K562 (cell line): ENCODE measurements around the gene IGF2R. TPM values are rescaled to one million over a fixed set of nuclear protein-coding genes. Genes with fewer than 3 reads are reported as not detected.

Source experiments
- HDAC3 ChIP-seq: fragments of 450-650 bp; IDR thresholded peaks from 2 replicates; pipeline ENCODE4 v1.6.1; 2018; ENCODE audit warnings: borderline replicate concordance, mild to moderate bottlenecking, moderate library complexity; ENCODE audit not compliant: partially characterized antibody
- MYBL2 ChIP-seq, 2 experiments: fragments of 450-650 bp in 1 of 2; sonication (generic) in 1 of 2; formaldehyde crosslinking in 1 of 2; IDR thresholded peaks; 2 replicates each; pipeline versions ENCODE4 v1.6.1 to v1.8.1; 2017 to 2022; ENCODE audit warnings: borderline replicate concordance in 1 of 2, inconsistent platforms in 1 of 2, low read depth in 1 of 2, mild to moderate bottlenecking in 1 of 2, missing genetic modification reagents in 1 of 2, moderate library complexity in 1 of 2
- MYNN ChIP-seq, 2 experiments: sonication (generic); formaldehyde crosslinking in 1 of 2; IDR thresholded peaks; 2 replicates each; pipeline versions ENCODE4 v1.5.0 to v1.6.1; 2016 to 2020; ENCODE audit warnings: antibody characterized with exemption in 1 of 2, missing genetic modification reagents in 1 of 2
- NFXL1 ChIP-seq: fragments of 450-650 bp; formaldehyde crosslinking; IDR thresholded peaks from 2 replicates; pipeline ENCODE4 v1.4.0; 2021; ENCODE audit warnings: mild to moderate bottlenecking
- RAD21 ChIP-seq, 2 experiments: fragments of 250-450 bp in 1 of 2; fragments of 450-650 bp in 1 of 2; sonication (Bioruptor Pico) in 1 of 2; formaldehyde crosslinking in 1 of 2; IDR thresholded peaks in 1 of 2; conservative IDR thresholded peaks in 1 of 2; 2 replicates each; pipeline versions ENCODE4 v1.4.0 to v1.8.0; 2020 to 2022; ENCODE audit warnings: mild to moderate bottlenecking in 2 of 2, moderate library complexity in 1 of 2
- SMARCE1 ChIP-seq: fragments of 450-650 bp; IDR thresholded peaks from 2 replicates; pipeline ENCODE4 v1.7.1; 2016; ENCODE audit warnings: mild to moderate bottlenecking
- TFAM ChIP-seq: fragments of 250-450 bp; sonication (Bioruptor Pico); conservative IDR thresholded peaks from 2 replicates; pipeline ENCODE4 v1.5.0; 2021; ENCODE audit warnings: mild to moderate bottlenecking, moderate library complexity
- polyA plus RNA-seq, 8 experiments: library from polyadenylated mRNA; depleted of rRNA in 4 of 8; stranded (reverse) in 5 of 8; unstranded in 3 of 8; fragments of >200 nt; fragmentation: Nextera tagmentation in 2 of 8; fragmentation: Illumina TruSeq in 1 of 8; extraction: Ambion mirVana in 2 of 8; extraction: Trizol in 1 of 8; gene quantifications; 2 replicates each; pipeline versions ENCODE4 v1.2.1 to v1.2.3, GENCODE V29; 2011 to 2014; ENCODE audit warnings: inconsistent platforms in 1 of 8, missing spikeins in 1 of 8
- total RNA-seq, 7 experiments: library from RNA; depleted of rRNA in 6 of 7; stranded (reverse); fragments of >200 nt in 6 of 7; fragmentation: Illumina TruSeq in 2 of 7; extraction: Trizol in 2 of 7; gene quantifications; 2 replicates each; pipeline versions ENCODE4 v1.2.1 to v1.2.3, GENCODE V29; 2011 to 2021; ENCODE audit warnings: low replicate concordance in 1 of 7
- TF ChIP-seq, protein P1 (sequence below): fragments of 450-650 bp; IDR thresholded peaks from 2 replicates; pipeline ENCODE4 v1.6.1; 2016; ENCODE audit warnings: mild to moderate bottlenecking, moderate library complexity
- TF ChIP-seq, protein P2 (sequence below): sonication (generic); formaldehyde crosslinking; IDR thresholded peaks from 2 replicates; pipeline ENCODE4 v1.9.0; 2022; ENCODE audit warnings: mild to moderate bottlenecking, missing genetic modification reagents

IGF2R gene
- total and polyA plus RNA-seq, 9 of the 15 experiments (the other 6 are each of a cell fraction or from before 2014, with no cell fraction given), result 3.5 to 92.3 (median 34.5) TPM

- TF ChIP-seq, protein P1, sequence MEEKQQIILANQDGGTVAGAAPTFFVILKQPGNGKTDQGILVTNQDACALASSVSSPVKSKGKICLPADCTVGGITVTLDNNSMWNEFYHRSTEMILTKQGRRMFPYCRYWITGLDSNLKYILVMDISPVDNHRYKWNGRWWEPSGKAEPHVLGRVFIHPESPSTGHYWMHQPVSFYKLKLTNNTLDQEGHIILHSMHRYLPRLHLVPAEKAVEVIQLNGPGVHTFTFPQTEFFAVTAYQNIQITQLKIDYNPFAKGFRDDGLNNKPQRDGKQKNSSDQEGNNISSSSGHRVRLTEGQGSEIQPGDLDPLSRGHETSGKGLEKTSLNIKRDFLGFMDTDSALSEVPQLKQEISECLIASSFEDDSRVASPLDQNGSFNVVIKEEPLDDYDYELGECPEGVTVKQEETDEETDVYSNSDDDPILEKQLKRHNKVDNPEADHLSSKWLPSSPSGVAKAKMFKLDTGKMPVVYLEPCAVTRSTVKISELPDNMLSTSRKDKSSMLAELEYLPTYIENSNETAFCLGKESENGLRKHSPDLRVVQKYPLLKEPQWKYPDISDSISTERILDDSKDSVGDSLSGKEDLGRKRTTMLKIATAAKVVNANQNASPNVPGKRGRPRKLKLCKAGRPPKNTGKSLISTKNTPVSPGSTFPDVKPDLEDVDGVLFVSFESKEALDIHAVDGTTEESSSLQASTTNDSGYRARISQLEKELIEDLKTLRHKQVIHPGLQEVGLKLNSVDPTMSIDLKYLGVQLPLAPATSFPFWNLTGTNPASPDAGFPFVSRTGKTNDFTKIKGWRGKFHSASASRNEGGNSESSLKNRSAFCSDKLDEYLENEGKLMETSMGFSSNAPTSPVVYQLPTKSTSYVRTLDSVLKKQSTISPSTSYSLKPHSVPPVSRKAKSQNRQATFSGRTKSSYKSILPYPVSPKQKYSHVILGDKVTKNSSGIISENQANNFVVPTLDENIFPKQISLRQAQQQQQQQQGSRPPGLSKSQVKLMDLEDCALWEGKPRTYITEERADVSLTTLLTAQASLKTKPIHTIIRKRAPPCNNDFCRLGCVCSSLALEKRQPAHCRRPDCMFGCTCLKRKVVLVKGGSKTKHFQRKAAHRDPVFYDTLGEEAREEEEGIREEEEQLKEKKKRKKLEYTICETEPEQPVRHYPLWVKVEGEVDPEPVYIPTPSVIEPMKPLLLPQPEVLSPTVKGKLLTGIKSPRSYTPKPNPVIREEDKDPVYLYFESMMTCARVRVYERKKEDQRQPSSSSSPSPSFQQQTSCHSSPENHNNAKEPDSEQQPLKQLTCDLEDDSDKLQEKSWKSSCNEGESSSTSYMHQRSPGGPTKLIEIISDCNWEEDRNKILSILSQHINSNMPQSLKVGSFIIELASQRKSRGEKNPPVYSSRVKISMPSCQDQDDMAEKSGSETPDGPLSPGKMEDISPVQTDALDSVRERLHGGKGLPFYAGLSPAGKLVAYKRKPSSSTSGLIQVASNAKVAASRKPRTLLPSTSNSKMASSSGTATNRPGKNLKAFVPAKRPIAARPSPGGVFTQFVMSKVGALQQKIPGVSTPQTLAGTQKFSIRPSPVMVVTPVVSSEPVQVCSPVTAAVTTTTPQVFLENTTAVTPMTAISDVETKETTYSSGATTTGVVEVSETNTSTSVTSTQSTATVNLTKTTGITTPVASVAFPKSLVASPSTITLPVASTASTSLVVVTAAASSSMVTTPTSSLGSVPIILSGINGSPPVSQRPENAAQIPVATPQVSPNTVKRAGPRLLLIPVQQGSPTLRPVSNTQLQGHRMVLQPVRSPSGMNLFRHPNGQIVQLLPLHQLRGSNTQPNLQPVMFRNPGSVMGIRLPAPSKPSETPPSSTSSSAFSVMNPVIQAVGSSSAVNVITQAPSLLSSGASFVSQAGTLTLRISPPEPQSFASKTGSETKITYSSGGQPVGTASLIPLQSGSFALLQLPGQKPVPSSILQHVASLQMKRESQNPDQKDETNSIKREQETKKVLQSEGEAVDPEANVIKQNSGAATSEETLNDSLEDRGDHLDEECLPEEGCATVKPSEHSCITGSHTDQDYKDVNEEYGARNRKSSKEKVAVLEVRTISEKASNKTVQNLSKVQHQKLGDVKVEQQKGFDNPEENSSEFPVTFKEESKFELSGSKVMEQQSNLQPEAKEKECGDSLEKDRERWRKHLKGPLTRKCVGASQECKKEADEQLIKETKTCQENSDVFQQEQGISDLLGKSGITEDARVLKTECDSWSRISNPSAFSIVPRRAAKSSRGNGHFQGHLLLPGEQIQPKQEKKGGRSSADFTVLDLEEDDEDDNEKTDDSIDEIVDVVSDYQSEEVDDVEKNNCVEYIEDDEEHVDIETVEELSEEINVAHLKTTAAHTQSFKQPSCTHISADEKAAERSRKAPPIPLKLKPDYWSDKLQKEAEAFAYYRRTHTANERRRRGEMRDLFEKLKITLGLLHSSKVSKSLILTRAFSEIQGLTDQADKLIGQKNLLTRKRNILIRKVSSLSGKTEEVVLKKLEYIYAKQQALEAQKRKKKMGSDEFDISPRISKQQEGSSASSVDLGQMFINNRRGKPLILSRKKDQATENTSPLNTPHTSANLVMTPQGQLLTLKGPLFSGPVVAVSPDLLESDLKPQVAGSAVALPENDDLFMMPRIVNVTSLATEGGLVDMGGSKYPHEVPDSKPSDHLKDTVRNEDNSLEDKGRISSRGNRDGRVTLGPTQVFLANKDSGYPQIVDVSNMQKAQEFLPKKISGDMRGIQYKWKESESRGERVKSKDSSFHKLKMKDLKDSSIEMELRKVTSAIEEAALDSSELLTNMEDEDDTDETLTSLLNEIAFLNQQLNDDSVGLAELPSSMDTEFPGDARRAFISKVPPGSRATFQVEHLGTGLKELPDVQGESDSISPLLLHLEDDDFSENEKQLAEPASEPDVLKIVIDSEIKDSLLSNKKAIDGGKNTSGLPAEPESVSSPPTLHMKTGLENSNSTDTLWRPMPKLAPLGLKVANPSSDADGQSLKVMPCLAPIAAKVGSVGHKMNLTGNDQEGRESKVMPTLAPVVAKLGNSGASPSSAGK, result no peak
- TF ChIP-seq NFXL1 (CRISPR knock-in tag) (no peak), SMARCE1 (no peak), MYBL2 (IDR thresholded peaks at IDR 0.05; ENCODE audit: low read depth) (no peak), MYBL2 (CRISPR knock-in tag; IDR thresholded peaks at IDR 0.05; ENCODE audit: borderline replicate concordance) (no peak), TFAM (no peak), HDAC3 (no peak), MYNN (IDR thresholded peaks at IDR 0.05) (no peak), MYNN (CRISPR knock-in tag; IDR thresholded peaks at IDR 0.05) (no peak), RAD21 (CRISPR knock-in tag; conservative IDR thresholded peaks at IDR 0.05 in 1 of 2, IDR thresholded peaks at IDR 0.05 in 1 of 2) (peak in 1 of 2 experiments; percentile 14; a peak in 1 of 4 replicates)
- TF ChIP-seq, protein P2, sequence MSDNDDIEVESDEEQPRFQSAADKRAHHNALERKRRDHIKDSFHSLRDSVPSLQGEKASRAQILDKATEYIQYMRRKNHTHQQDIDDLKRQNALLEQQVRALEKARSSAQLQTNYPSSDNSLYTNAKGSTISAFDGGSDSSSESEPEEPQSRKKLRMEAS, result no peak
- TF ChIP-seq, all 486 proteins: peak for 3
Observed at GRCh38 chr6:160071805-160072690, 103.2 kb downstream of the IGF2R start (continued).
